HG03103 (cell line): ENCODE data around the gene RELL2.

Experiments used
- ATAC-seq: cut with Tn5 transposase; IDR thresholded peaks from one replicate; pipeline ENCODE4 v1.9.1; 2021; ENCODE audit warnings: low read depth; ENCODE audit not compliant: unreplicated experiment

The RELL2 gene

GRCh38 chr5:141618804-141619554, 17.8 kb upstream of the RELL2 start, which contains the start of gene DIAPH1:
DIAPH1 (minus strand) TSS chr5:141619000; CDS start chr5:141618914, 86 bp downstream.
- peak; percentile 79 for ATAC-seq

DNA sequence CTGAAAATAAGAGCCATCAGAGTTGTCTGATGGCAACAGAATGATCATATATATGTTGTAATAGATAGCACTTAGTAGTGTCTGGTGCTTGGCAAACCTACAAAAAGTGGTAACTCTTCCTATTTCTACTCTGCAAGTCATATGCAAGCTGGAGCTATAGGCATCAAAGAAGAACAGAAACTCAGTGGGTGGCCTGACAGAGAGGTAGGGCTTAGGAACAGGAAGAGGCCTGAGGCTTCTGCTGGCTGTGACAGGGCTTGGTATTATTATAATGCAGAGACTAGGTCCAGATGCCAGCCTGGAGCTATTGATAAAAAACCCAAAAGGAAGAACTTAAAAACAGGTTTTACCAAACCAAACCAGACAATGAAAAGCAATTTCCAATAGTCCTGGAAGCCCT, 13.6 kb upstream of the RELL2 start:
- ATAC-seq, result peak; percentile 50

DNA sequence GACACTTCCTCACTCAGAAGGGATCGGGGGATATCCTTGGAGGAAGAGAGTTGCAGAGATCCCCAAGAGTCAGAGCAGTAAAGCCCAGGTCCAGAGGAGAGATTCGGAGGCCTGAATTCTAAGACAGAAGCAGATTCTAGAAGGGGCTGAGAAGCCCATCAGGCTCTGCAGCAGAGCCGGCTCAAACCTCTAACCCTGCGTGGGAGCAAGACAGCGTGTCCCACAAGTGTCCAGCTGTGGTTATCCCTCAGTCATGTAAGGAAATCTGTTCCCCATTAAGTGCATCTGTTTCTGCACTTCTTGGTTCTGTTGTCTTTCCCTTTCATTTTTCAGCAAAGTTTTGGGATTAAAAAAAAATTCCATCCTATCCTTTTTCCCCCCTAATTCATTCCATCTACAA, 13.2 kb upstream of the RELL2 start:
- ATAC-seq, result no peak

- no peak for ATAC-seq
Measured at GRCh38 chr5:141628175-141628788, 8.5 kb upstream of the RELL2 start.

GRCh38 chr5:141630570-141631140, 6.1 kb upstream of the RELL2 start:
- no peak for ATAC-seq

DNA sequence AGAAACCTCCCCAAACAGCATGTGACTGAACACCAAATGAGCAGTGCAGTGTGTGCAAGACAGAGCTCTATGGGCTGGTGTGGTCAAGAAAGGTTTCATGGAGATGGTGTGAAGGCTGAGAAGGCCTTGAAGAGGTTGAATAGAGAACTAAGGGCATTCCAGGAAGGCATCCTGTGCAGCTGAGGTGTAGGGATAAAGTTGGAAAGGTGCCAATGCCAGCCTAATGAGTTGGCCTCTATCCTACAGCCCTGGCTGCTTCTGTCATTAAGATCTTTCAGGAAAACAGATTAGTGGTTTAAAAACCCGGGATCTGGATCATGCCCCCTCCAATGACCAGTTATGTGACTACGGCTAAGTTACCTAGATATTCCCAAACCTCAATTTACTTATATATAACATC, 4.1 kb upstream of the RELL2 start:
- no peak for ATAC-seq

- peak; percentile 65 for ATAC-seq
Measured at GRCh38 chr5:141633871-141634561, 2.8 kb upstream of the RELL2 start.

- no peak for ATAC-seq
Measured at GRCh38 chr5:141634720-141635119, 2.1 kb upstream of the RELL2 start.

- no peak for ATAC-seq
Measured at GRCh38 chr5:141635646-141636045, 1.2 kb upstream of the RELL2 start.

DNA sequence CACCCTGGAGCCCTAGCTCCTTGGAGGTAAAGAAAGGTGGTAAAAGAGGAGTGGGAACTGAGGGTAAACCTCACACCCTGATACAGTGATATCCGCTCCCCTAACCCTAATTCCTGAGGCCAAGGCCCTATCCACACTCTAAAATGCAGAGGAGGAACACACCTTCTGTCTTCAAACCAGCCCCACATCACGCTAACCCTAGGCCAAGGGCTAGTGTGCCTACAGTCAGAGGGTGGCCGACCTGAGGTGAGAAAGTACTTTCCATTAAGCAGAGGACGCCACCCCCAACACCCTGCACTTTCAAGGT, 738 bp upstream of the RELL2 start:
- ATAC-seq, result no peak

- no peak for ATAC-seq
Measured at GRCh38 chr5:141637123-141637766, 448 bp downstream of the RELL2 start.

GRCh38 chr5:141637767-141638419, 1.1 kb downstream of the RELL2 start:
- peak; percentile 35 for ATAC-seq

- no peak for ATAC-seq
Measured at GRCh38 chr5:141638771-141639170, 2.0 kb downstream of the RELL2 start.

DNA sequence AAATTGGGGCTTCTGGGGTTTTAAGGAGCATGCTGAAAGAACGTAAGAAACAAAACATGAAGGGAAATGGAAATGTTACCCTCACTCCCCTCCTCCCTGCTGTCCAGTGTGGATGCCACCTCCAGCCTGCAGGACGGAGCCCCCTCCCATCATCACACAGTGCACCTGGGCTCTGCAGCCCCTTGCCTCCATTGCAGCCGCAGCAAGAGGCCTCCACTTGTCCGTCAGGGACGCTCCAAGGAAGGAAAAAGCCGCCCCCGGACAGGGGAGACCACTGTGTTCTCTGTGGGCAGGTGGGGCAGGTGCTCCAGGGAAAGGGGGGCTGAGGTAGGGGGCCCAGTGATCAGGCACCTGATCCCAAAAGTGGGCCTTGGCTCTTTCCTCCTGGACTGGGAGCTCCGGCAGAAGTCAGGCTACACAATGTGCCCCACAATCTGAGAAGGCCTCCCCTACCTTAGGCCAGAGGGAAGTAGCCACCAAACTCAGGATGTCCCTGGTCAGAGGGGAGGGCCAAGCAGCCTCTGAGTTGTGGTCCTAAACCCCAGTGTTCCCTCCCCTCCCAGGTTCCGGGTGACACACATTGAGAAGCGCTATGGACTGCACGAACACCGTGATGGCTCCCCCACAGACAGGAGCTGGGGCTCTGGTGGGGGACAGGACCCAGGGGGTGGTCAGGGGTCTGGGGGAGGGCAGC, 2.7 kb downstream of the RELL2 start:
- no peak for ATAC-seq

GRCh38 chr5:141640051-141640415, 3.2 kb downstream of the RELL2 start:
- no peak for ATAC-seq

DNA sequence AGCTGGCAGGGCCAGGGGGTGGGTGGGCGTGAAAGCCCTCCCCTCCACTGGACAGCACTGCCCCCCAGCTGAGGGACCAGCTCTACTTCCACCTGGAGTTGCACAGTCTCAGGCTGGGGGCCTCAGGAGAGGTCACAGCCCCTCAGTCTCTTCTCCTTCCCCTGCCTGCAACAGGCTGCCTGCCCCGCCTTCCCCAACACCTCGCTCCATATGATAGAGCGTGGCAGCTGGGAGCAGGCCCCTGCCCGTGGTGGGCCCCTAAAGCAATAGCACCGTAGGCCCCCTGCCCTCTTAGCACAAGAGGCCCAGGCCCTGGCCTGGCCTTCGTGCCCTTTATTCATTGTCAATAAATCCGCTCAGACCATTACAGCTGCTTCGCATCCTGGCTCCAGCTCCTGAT, 3.9 kb downstream of the RELL2 start:
- ATAC-seq, result no peak

GRCh38 chr5:141641634-141642267, 5.0 kb downstream of the RELL2 start:
- no peak for ATAC-seq

DNA sequence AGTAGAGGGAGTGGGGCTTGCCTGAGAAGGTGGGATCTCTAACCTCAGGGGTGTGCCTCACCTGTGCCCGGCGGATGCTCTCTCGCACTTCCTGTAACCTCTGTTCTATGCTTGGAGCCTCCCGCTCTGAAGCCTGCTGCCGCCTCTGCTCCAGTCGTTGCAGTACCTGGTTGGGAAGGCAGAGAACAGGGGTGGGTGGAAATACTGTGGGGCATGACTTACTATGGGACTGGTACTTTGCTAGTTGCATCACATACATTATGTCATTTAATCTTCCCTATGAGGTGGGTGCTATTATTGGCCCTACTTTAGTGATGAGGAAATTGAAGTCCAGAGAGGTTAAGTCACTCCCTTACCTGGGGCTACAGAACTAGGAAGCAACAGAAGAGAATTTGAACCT, 9.2 kb downstream of the RELL2 start:
- ATAC-seq, result no peak

- ATAC-seq, result no peak
Measured at GRCh38 chr5:141647242-141647641, 10.4 kb downstream of the RELL2 start.

- ATAC-seq, result no peak
Measured at GRCh38 chr5:141647851-141648250, 11.1 kb downstream of the RELL2 start.
